ENCODE data around the gene KCTD2. TPM values are rescaled to one million over a fixed set of nuclear protein-coding genes. Genes with fewer than 3 reads are reported as not detected.

The KCTD2 gene
- total and polyA plus RNA-seq, 9 of the 15 experiments (the other 6 are each of a cell fraction or from before 2014, with no cell fraction given) = 1.7 to 32.9 (median 15.8) TPM

GRCh38 chr17:75091855-75092327 lies 44.9 kb downstream of the KCTD2 start (continued):
- TF ChIP-seq YY1 (IDR thresholded peaks at IDR 0.05; ENCODE audit: borderline replicate concordance in 1 of 3, control insufficient read depth in 1 of 3, extremely low read depth in 1 of 3, insufficient read depth in 3 of 3, insufficient read length in 1 of 3, insufficient replicate concordance in 2 of 3, low read depth in 1 of 3, low read length in 2 of 3) (no peak), ZBTB8A (IDR thresholded peaks at IDR 0.05; ENCODE audit: partially characterized antibody) (no peak), ATF1 (CRISPR knock-in tag; IDR thresholded peaks at IDR 0.05) (no peak), ATF1 (tag; IDR thresholded peaks at IDR 0.05) (no peak), ZNF41 (CRISPR knock-in tag; conservative IDR thresholded peaks at IDR 0.05) (no peak), TRIM24 (IDR thresholded peaks at IDR 0.05) (peak in 1 of 2 experiments; percentile 22; a peak in 1 of 4 replicates), ZFP91 (CRISPR knock-in tag; IDR thresholded peaks at IDR 0.05) (no peak), ZNF655 (CRISPR knock-in tag; IDR thresholded peaks at IDR 0.05) (no peak), POLR2A (conservative IDR thresholded peaks at IDR 0.05) (no peak), ZNF354B (CRISPR knock-in tag; IDR thresholded peaks at IDR 0.05) (no peak), ZC3H4 (CRISPR knock-in tag; IDR thresholded peaks at IDR 0.05; ENCODE audit: borderline replicate concordance) (no peak), ZNF780A (CRISPR knock-in tag; IDR thresholded peaks at IDR 0.05) (no peak), ARNT (IDR thresholded peaks at IDR 0.05) (peak in 1 of 2 experiments; percentile 55; a peak in 1 of 4 replicates), ZFP30 (CRISPR knock-in tag; IDR thresholded peaks at IDR 0.05; ENCODE audit: borderline replicate concordance) (no peak), ZNF174 (CRISPR knock-in tag; IDR thresholded peaks at IDR 0.05) (no peak), IRF2 (CRISPR knock-in tag; IDR thresholded peaks at IDR 0.05) (no peak), U2AF1 (optimal IDR thresholded peaks at IDR 0.05; ENCODE audit: low read depth, low read length) (no peak), MLX (CRISPR knock-in tag; conservative IDR thresholded peaks at IDR 0.05) (no peak), DNMT1 (IDR thresholded peaks at IDR 0.05) (no peak; the same call in 1 of the 2 replicates), MTA2 (IDR thresholded peaks at IDR 0.05; ENCODE audit: low read depth) (peak; percentile 55), BRF1 (IDR thresholded peaks at IDR 0.05; ENCODE audit: borderline replicate concordance, extremely low read depth, insufficient read length) (no peak), GABPB1 (CRISPR knock-in tag; IDR thresholded peaks at IDR 0.05) (no peak), FOSL1 (tag; conservative IDR thresholded peaks at IDR 0.05) (no peak), MAFF (IDR thresholded peaks at IDR 0.05; ENCODE audit: low read length) (no peak), NR2C1 (IDR thresholded peaks at IDR 0.05) (no peak), NR2C1 (tag; IDR thresholded peaks at IDR 0.05) (no peak), KLF13 (tag; IDR thresholded peaks at IDR 0.05; ENCODE audit: borderline replicate concordance, low read depth) (no peak)
